HG02642 (cell line): ENCODE results near the gene RAB15.

ENCODE experiments used
- ATAC-seq: cut with Tn5 transposase; IDR thresholded peaks from one replicate; pipeline ENCODE4 v1.9.1; 2021; ENCODE audit warnings: mild to moderate bottlenecking; ENCODE audit not compliant: unreplicated experiment, poor library complexity

Gene RAB15

DNA sequence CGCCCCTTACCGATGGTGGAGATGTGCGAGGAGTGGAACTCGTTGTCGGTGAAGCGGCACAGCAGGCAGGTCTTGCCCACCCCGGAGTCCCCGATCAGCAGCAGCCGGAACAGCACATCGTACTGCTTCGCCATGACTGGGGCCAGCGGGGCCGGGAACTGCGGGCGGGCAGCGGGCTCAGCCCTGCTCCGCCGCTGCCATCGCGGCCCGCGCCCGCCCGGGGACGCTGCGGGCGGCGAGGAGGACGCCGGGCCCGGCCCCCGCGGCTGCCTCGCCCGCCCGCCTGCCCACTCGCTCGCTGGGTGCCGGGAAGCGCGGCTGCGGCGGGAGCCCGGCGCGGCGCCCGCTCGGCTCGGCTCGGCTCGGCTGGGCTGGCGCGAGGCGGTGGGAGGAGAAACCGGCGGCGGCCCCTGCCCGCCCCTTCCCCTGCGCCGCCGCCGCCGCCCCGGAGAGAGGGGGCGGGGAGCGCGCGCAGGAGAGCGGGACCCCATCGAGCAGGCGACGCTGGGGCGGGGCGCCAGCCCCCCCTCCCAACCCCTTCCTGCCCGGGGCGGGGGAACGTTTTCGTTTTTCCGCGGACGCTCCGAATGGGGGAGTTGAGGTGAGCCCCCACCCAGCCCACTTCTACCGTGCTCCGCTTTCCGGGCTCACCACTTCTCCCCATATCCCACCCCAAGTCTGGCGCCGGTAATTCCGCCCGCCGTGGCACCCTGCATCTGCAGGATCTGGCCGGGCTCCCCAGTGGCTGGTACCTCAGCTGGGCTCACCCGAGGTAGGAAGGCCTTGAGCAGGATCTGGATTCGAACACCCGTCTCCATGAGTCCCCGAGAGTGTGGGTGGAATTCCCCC, at the start of gene RAB15:
TSS of gene RAB15 (minus strand) at position 394 of the 849 bp plus-strand sequence. CDS start at position 134, 260 bp downstream.
- ATAC-seq, result peak; percentile 60

GRCh38 chr14:65019944-65020566, 47.9 kb upstream of the RAB15 start:
- ATAC-seq, result no peak

DNA sequence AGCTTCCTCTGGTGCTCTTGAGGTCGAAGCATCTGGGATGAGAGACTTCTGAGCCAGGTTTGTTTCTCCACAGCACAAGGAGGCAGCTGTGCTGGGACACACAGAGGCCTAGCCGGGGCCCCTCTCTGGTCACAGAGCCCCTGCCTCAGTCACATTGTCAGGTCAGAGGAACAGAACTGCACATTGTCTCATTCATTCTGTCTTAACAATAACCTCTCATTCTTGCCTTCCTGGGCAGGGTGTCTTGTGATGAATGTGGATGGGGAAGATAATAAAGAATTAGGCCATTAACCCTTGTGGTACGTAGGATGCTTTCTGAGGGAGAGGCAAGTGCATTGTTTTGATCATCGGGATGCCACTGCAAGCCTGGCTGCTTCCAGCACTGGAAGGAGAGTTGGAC, 44.3 kb upstream of the RAB15 start:
- no peak for ATAC-seq

- no peak for ATAC-seq
Observed at GRCh38 chr14:65015391-65015790, 43.3 kb upstream of the RAB15 start.

DNA sequence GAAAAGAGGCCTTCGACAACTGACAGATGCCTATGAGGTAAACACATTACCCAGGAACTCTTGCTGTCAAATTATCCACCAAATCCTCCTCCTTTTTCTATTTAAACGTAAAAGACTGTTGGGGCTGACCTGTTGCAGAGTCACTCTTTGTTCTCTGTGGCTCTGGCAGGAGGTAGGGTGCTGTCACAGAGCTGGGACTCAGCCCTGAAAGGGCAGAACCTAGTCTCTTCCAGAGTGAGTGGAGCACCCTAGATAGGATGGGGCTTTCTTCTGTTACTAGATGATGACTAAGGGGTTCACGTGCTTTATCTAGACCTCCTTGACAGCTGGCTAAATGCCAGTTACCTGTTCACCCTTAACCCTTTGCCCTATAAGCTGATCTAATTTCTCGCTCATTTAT, 40.2 kb upstream of the RAB15 start:
- ATAC-seq, result no peak

- ATAC-seq, result no peak
Observed at GRCh38 chr14:65011538-65011937, 39.4 kb upstream of the RAB15 start.

- no peak for ATAC-seq
Observed at GRCh38 chr14:65010211-65010931, 38.2 kb upstream of the RAB15 start.

DNA sequence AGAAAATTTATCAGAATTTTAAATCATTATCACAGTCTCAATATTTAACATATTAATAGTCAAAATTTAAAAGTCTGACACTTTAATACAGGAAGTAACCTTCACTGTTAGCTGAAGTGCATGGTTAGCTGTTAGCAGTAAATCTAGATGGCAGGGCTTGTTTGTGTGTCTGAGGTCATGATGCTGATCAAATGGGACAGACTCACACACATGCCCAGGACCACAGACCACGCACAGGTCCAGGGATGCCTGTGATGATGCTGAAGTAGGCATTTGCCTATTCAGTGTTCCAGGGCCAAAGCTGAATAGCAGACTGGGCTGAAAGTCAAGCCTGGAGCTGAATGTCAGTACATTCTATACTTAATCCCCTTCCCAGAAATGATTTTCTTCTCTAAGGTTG, 35.1 kb upstream of the RAB15 start:
- ATAC-seq, result no peak

DNA sequence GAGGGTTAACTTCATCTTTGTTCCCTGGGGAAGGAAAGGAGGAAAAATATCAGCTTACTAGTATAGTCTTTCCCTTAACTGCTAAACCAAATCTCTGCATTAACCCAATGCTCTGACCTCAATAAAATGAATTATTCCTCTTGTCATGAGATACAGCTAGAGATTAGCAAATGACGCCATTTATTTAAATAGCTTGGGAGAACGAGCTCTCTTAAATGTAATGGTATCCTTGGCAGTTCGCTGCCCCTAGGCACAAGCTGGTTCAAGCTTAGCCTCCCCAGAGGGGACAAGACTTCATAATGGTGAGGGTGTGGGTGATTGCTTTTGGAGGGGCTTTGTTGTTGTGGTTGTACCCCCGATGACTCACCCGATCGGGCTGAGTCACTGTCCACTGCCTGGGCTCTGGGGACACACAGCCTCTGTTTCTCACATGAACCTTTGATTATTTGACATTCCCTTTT, 34.2 kb upstream of the RAB15 start:
- no peak for ATAC-seq

- no peak for ATAC-seq
Observed at GRCh38 chr14:65003394-65003793, 31.3 kb upstream of the RAB15 start.

DNA sequence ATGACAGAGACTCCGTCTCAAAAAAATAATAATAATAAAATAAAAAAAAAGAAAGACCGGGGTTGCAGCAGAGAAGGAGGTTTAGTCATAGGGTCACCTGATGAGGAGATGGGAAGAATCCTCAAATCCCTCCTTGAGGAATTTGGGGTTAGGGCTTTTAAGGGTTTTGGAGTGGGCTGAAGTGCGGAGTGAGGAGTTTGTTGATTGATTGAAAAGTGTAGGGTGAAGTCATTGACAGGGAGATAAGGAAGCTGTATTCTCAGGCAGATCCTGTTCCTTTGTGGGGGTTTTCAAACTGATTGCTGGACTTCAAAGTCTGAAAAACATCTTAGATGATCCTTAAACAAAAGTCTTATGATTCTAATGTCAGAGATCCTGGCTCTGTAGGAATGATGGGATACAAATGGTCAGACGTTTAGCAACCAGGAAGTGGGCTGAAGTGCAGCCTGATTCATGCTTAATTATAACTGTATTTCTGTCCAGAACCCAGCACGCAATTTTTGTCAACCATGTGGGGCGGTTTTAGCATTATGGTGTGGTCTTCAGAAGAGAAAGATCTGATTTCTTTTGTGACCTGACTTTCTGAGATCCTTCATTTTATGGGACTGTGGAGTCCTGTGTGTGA, 30.6 kb upstream of the RAB15 start:
- ATAC-seq, result no peak

DNA sequence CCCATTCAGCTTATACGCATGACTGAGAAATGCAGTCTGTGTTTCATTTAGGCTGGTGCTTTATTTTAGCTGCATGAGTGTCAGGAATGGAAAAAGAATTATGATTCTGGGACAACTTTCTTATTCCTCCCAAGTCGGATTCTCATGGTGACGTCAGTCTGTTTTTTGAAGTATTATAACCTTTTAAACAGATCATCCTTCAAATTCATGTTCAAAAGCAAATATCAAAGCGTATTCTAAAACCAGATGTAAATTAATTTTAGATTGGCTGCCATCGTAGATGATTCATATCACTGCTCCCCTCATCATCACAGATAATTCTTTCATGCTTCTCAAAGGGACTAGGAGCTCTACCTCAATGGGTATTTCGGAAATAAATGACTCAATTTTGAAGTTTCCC, 29.6 kb upstream of the RAB15 start:
- ATAC-seq, result no peak

DNA sequence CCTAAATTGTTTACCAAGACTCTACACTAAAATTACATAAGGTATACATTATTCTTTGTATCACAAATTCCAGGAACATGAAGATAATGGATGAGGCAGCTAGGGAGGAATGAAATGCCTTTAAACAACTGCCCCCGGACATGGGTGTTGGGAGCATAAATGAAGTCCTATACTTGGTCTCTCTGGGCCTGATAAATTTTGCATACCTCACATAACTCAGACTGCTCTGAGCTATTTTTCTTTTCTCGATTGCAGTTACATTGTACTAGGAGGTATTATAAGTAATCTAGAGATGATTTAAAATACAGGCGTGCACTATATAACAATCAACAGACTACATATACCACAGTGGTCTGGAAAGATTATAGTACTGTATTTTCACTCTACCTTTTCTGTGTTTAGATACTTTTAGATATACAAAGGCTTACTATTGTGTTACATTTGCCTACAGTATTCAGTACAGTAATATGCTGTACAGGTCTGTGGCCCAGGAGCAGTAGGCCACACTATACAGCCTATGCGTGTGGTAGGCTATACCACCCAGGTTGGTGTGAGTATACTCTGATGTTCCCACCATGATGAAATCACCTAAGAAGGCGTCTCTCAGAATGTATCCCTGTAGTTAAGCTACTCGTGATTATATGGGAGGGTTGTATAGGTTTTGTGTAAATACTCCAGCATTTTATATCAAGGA, 28.9 kb upstream of the RAB15 start:
- ATAC-seq, result no peak

GRCh38 chr14:64998455-64998931, 26.4 kb upstream of the RAB15 start:
- ATAC-seq, result no peak

DNA sequence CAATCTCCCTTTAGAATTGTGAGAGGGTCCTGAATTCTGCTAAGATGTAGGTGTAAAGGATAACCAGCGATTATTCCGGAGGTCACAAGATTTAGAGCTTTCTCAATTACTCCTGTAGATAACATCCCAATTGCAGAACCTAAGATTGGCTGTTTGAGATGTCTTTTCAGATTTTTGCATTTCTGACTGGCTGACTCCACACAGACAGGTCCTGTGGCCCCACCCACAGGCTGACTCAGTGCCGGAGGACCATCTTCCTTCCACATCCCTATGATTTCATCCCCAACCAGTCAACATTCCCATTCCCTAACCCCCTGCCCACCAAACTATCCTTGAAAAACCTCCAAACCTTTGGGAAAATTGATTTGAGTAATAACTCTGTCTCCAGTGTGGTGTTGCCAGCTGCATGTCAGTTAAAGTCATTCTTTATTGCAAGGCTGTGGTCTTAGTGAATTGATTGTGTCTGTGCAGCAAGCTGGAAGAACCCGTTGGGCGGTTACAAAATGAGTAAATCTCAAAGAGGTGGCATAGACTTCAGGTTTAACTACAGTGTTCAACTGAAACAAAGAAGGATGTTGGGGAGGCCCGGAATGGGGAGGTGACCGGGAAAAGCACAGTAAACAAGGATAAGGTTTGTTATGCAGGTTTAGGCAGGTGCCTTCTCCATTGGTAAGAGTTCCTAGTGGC, 25.1 kb upstream of the RAB15 start:
- no peak for ATAC-seq

- no peak for ATAC-seq
Observed at GRCh38 chr14:64995291-64995690, 23.2 kb upstream of the RAB15 start.

DNA sequence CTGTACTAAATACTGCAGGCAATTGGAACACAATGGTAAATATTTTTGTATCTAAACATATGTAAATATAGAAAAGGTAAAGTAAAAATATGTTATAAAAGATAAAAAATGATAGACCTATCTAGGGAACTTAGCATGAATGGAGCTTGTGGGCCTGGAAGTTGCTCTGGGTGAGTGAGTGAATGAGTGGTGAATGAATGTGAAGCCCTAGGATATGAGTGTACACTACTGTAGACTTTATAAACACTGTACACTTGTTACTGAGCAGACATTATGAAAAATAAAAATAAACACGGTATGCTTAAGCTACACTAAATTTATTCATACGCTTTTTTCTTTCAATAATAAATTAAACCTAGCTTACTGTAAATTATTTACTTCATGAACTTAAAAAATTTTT, 22.4 kb upstream of the RAB15 start:
- no peak for ATAC-seq

GRCh38 chr14:64993266-64993930, 21.3 kb upstream of the RAB15 start:
- ATAC-seq, result no peak

- ATAC-seq, result no peak
Observed at GRCh38 chr14:64992328-64992885, 20.3 kb upstream of the RAB15 start.
